ENCODE results near the gene B3GNT8. TPM values are rescaled to one million over a fixed set of nuclear protein-coding genes. Genes with fewer than 3 reads are reported as not detected.

B3GNT8 gene
- total and polyA plus RNA-seq, 2 experiments from 2014 or later = 5.3 to 17.7 TPM

- Histone ChIP-seq H3K79me2 (peaks cover 41% of the 10 kb centered on the region), H3K9me3 (ENCODE audit: low read depth) (no peaks in the 10 kb centered on the region), H3K36me3 (replicated peaks; ENCODE audit: insufficient read depth, low read depth) (no peaks in the 10 kb centered on the region), H3K4me2 (peak overlapping the region; percentile 96), H3K4me1 (ENCODE audit: insufficient read depth) (peaks cover 25% of the 10 kb centered on the region), H3K9me2 (replicated peaks; ENCODE audit: insufficient read depth) (no peaks in the 10 kb centered on the region), H4K20me1 (ENCODE audit: insufficient read depth, poor library complexity, severe bottlenecking) (no peaks in the 10 kb centered on the region), H3K27me3 (no peaks in the 10 kb centered on the region), H2AFZ (no peak overlapping the region), H3K27ac (no peak overlapping the region), H3K4me3 (no peak overlapping the region)
- no peak for DNase-seq (ENCODE audit: low spot score)
- 94% methylated on average over 28 of the region's 28 CpGs for whole genome bisulfite sequencing (ENCODE audit: low lambda C conversion rate, missing lambda C conversion rate)
- TF ChIP-seq EZH2 (IDR thresholded peaks at IDR 0.05; ENCODE audit: borderline replicate concordance) (no peak), EZH2phosphoT487 (IDR thresholded peaks at IDR 0.05; ENCODE audit: low read depth, severe bottlenecking, unreplicated experiment) (no peak), CTCF (IDR thresholded peaks at IDR 0.05; ENCODE audit: poor library complexity) (no peak)
Measured at GRCh38 chr19:41425174-41426115, 1.7 kb downstream of the B3GNT8 start.

- Histone ChIP-seq H3K4me2 (no peak overlapping the region), H3K27me3 (no peaks in the 10 kb centered on the region), H3K27ac (no peak overlapping the region), H2AFZ (no peak overlapping the region), H3K9me2 (replicated peaks; ENCODE audit: insufficient read depth) (no peaks in the 10 kb centered on the region), H3K4me1 (ENCODE audit: insufficient read depth) (peaks cover 25% of the 10 kb centered on the region), H4K20me1 (ENCODE audit: insufficient read depth, poor library complexity, severe bottlenecking) (no peaks in the 10 kb centered on the region), H3K4me3 (no peak overlapping the region), H3K9me3 (ENCODE audit: low read depth) (no peaks in the 10 kb centered on the region), H3K36me3 (replicated peaks; ENCODE audit: insufficient read depth, low read depth) (no peaks in the 10 kb centered on the region), H3K79me2 (peaks cover 41% of the 10 kb centered on the region)
- WGBS (ENCODE audit: low lambda C conversion rate, missing lambda C conversion rate) = 91% methylated on average over 19 of the region's 21 CpGs
- DNase-seq (ENCODE audit: low spot score) = no peak
- TF ChIP-seq EZH2 (IDR thresholded peaks at IDR 0.05; ENCODE audit: borderline replicate concordance) (no peak), EZH2phosphoT487 (IDR thresholded peaks at IDR 0.05; ENCODE audit: low read depth, severe bottlenecking, unreplicated experiment) (no peak), CTCF (IDR thresholded peaks at IDR 0.05; ENCODE audit: poor library complexity) (no peak)
Measured at GRCh38 chr19:41424335-41425173, 2.6 kb downstream of the B3GNT8 start.

GRCh38 chr19:41422955-41423354 is 4.2 kb downstream of the B3GNT8 start:
- H4K20me1 ChIP-seq (ENCODE audit: insufficient read depth, poor library complexity, severe bottlenecking) = no peaks in the 10 kb centered on the region
- no peak overlapping the region for H3K4me3 ChIP-seq
- H3K9me2 ChIP-seq (replicated peaks; ENCODE audit: insufficient read depth) = no peaks in the 10 kb centered on the region
- peaks cover 17% of the 10 kb centered on the region for H3K4me1 ChIP-seq (ENCODE audit: insufficient read depth)
- no peaks in the 10 kb centered on the region for H3K36me3 ChIP-seq (replicated peaks; ENCODE audit: insufficient read depth, low read depth)
- TF ChIP-seq EZH2 (IDR thresholded peaks at IDR 0.05; ENCODE audit: borderline replicate concordance) (no peak), EZH2phosphoT487 (IDR thresholded peaks at IDR 0.05; ENCODE audit: low read depth, severe bottlenecking, unreplicated experiment) (no peak), CTCF (IDR thresholded peaks at IDR 0.05; ENCODE audit: poor library complexity) (no peak)
- H3K4me2 ChIP-seq = no peak overlapping the region
- H3K79me2 ChIP-seq = peaks cover 30% of the 10 kb centered on the region
- no peaks in the 10 kb centered on the region for H3K9me3 ChIP-seq (ENCODE audit: low read depth)
- 97% methylated on average over 12 of the region's 12 CpGs for WGBS (ENCODE audit: low lambda C conversion rate, missing lambda C conversion rate)
- no peaks in the 10 kb centered on the region for H3K27me3 ChIP-seq
- H3K27ac ChIP-seq = no peak overlapping the region
- DNase-seq (ENCODE audit: low spot score) = no peak
- no peak overlapping the region for H2AFZ ChIP-seq

Measured in hepatocyte (in vitro differentiated cells).